Measurements from ENCODE around the gene LEPROT. TPM values are rescaled to one million over a fixed set of nuclear protein-coding genes. Genes with fewer than 3 reads are reported as not detected.

Gene LEPROT
- total RNA-seq, 1 donor from 2014 or later = 86.1 TPM

DNA sequence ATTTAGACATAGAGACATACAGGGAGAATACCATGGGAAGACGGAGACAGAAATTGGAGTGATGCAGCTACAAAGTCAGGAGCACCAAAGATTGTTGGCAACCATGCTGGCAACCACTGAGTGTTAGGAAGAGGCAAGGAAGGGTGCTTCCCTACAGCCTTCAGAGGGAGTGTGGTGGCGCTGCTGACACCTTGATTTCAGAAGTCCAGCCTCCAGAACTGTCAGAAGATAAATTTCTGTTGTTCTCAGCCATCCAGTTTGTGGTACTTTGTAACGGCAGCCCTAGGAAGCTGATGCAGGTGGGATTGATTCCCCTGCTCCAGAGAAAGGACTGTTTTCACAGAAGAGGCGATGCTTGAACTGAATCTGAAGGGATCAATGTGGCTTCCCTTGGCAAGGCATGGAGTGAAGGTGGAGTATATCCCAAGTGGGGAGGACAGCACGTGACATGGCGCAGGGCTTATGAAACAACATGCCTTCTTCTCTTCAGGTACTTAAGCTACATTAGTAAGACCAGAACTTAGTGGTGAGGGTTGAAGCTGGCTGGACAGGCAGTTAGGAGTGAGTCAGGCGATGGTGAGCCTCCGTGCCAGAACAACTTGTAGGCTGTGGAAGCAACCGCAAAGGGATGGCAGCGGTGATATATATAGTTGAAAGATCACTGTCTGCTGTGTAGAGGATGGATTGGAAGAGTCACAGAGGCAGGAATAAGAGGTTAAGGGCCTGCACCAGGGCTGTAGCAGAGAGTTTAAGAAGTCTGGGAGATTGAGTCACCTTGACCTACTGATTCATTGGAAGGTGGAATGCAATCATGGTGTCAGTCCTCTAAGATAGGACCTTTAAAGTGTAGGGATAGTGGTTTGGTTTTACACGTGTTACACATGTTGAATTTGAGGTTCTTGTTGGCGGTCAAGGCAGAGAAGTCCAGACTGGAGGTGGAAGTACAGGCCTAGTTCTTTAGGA lies 2.1 kb downstream of the LEPROT start:
- H3K27ac Mint-ChIP-seq (ENCODE audit: unreplicated experiment) = no peak overlapping the region
- no peaks in the 10 kb centered on the region for H3K9me3 Mint-ChIP-seq (ENCODE audit: unreplicated experiment)
- no peak for DNase-seq (ENCODE audit: low spot score)
- peaks cover 7% of the 10 kb centered on the region for H3K27me3 Mint-ChIP-seq (ENCODE audit: unreplicated experiment)
- H3K36me3 Mint-ChIP-seq (ENCODE audit: low read depth, unreplicated experiment) = peaks cover 27% of the 10 kb centered on the region
- no peak overlapping the region for H3K4me3 Mint-ChIP-seq (ENCODE audit: unreplicated experiment)
- peaks cover 33% of the 10 kb centered on the region for H3K4me1 Mint-ChIP-seq (ENCODE audit: unreplicated experiment)
- TF ChIP-seq, protein P1, sequence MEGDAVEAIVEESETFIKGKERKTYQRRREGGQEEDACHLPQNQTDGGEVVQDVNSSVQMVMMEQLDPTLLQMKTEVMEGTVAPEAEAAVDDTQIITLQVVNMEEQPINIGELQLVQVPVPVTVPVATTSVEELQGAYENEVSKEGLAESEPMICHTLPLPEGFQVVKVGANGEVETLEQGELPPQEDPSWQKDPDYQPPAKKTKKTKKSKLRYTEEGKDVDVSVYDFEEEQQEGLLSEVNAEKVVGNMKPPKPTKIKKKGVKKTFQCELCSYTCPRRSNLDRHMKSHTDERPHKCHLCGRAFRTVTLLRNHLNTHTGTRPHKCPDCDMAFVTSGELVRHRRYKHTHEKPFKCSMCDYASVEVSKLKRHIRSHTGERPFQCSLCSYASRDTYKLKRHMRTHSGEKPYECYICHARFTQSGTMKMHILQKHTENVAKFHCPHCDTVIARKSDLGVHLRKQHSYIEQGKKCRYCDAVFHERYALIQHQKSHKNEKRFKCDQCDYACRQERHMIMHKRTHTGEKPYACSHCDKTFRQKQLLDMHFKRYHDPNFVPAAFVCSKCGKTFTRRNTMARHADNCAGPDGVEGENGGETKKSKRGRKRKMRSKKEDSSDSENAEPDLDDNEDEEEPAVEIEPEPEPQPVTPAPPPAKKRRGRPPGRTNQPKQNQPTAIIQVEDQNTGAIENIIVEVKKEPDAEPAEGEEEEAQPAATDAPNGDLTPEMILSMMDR (IDR thresholded peaks at IDR 0.05; ENCODE audit: unreplicated experiment) = no peak

DNA sequence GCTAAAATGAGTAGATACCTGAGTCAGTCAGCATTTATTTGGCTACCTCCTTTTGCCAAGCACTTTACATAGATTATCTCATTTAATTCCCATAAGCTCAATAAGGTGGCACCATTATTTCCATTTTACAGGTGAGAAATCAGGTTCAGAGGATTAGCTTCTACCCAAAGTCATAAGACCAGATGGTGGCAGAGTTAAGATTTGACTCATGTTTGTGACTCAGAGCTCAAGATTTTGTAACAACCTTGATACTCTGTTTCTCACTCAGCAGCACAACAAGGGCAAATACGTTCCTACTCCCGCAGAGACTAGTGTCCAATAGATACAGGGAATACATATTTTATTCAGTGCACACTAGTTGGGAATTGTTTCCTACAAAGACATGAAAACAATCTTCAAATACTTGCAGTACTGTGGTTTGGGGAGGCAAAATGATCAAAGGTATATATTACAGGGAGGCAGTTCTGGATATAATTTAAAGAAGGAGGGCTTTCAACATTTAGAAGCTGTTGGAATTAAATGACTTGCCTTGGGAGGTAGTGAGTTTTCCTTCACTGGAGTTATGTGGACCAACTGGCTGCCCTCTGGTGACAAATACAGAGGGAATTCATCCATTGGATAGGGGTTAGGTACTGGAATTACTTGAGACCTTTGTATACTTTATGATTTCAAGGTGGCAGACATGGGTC lies 3.6 kb downstream of the LEPROT start:
- H3K36me3 Mint-ChIP-seq (ENCODE audit: low read depth, unreplicated experiment) = peaks cover 21% of the 10 kb centered on the region
- DNase-seq (ENCODE audit: low spot score) = no peak
- peaks cover 7% of the 10 kb centered on the region for H3K27me3 Mint-ChIP-seq (ENCODE audit: unreplicated experiment)
- H3K4me3 Mint-ChIP-seq (ENCODE audit: unreplicated experiment) = peak overlapping the region; percentile 52
- TF ChIP-seq, protein P1 (IDR thresholded peaks at IDR 0.05; ENCODE audit: unreplicated experiment) = no peak
- no peak overlapping the region for H3K27ac Mint-ChIP-seq (ENCODE audit: unreplicated experiment)
- H3K9me3 Mint-ChIP-seq (ENCODE audit: unreplicated experiment) = no peaks in the 10 kb centered on the region
- H3K4me1 Mint-ChIP-seq (ENCODE audit: unreplicated experiment) = peaks cover 32% of the 10 kb centered on the region

DNA sequence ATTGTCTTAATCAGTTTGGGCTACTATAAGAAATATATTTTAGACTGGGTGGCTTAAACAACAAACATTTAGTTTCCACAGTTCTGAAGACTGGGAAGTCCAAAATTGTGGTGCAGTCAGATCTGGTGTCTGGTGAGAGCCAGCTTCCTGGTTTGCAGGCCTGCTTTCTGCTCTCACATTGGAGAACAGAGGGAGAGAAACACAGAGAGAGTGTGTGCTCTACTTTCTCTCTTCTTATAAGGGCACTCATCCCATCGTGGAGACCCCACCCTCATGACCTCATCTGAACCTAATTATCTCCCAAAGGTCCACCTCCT lies 4.1 kb downstream of the LEPROT start:
- H3K27ac Mint-ChIP-seq (ENCODE audit: unreplicated experiment) = no peak overlapping the region
- TF ChIP-seq, protein P1 (IDR thresholded peaks at IDR 0.05; ENCODE audit: unreplicated experiment) = no peak
- H3K4me3 Mint-ChIP-seq (ENCODE audit: unreplicated experiment) = no peak overlapping the region
- peaks cover 7% of the 10 kb centered on the region for H3K27me3 Mint-ChIP-seq (ENCODE audit: unreplicated experiment)
- H3K9me3 Mint-ChIP-seq (ENCODE audit: unreplicated experiment) = no peaks in the 10 kb centered on the region
- H3K36me3 Mint-ChIP-seq (ENCODE audit: low read depth, unreplicated experiment) = peaks cover 21% of the 10 kb centered on the region
- H3K4me1 Mint-ChIP-seq (ENCODE audit: unreplicated experiment) = peaks cover 33% of the 10 kb centered on the region
- DNase-seq (ENCODE audit: low spot score) = no peak

DNA sequence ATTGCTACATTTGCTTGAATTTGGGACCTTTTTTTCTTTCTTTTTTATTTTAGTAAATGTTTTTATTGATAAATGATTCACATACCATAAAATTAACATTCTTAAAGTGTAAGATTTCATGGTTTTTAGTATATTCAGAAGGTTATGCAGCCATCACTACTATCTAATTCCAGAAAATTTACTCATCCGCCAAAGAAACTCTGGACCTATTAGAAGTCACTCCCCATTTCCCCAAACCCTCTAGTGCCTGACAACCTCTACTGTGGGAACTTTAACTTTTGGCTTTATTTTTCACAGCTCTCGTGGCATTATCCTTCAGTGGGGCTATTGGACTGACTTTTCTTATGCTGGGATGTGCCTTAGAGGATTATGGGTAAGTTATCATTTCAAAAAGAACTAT lies 4.5 kb downstream of the LEPROT start:
- H3K4me3 Mint-ChIP-seq (ENCODE audit: unreplicated experiment) = peak overlapping the region; percentile 7
- TF ChIP-seq, protein P1 (IDR thresholded peaks at IDR 0.05; ENCODE audit: unreplicated experiment) = no peak
- H3K36me3 Mint-ChIP-seq (ENCODE audit: low read depth, unreplicated experiment) = peaks cover 21% of the 10 kb centered on the region
- no peak for DNase-seq (ENCODE audit: low spot score)
- no peaks in the 10 kb centered on the region for H3K9me3 Mint-ChIP-seq (ENCODE audit: unreplicated experiment)
- peaks cover 7% of the 10 kb centered on the region for H3K27me3 Mint-ChIP-seq (ENCODE audit: unreplicated experiment)
- H3K4me1 Mint-ChIP-seq (ENCODE audit: unreplicated experiment) = peaks cover 35% of the 10 kb centered on the region
- H3K27ac Mint-ChIP-seq (ENCODE audit: unreplicated experiment) = peak overlapping the region; percentile 82

DNA sequence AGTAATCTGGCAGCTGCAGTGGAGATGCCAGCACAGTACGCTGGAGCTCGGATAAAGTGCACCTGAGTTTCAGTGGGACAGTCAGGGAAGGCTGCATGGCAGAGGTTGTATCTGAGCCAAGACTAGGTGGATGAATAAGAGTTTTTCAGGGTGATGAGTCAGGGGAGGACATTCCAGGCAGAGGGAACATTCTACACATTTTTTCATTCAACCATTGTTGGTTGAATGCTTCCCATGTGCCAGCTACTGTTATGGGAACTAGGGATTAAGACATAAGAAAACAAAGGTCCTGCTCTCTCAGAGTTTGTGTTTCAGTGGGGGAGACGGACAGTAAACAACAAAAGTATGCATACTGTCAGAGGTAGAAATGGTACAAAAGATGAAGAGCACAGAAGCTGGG lies 5.2 kb downstream of the LEPROT start:
- peak overlapping the region; percentile 7 for H3K4me3 Mint-ChIP-seq (ENCODE audit: unreplicated experiment)
- no peak for DNase-seq (ENCODE audit: low spot score)

More for the DNA sequence above, 5.2 kb downstream of the LEPROT start:
- Mint-ChIP-seq H3K27me3 (ENCODE audit: unreplicated experiment) (peaks cover 5% of the 10 kb centered on the region), H3K4me1 (ENCODE audit: unreplicated experiment) (peaks cover 40% of the 10 kb centered on the region), H3K27ac (ENCODE audit: unreplicated experiment) (peak overlapping the region; percentile 82), H3K36me3 (ENCODE audit: low read depth, unreplicated experiment) (peaks cover 21% of the 10 kb centered on the region), H3K9me3 (ENCODE audit: unreplicated experiment) (no peaks in the 10 kb centered on the region)
- TF ChIP-seq, protein P1 (IDR thresholded peaks at IDR 0.05; ENCODE audit: unreplicated experiment) = no peak
